CD4-positive, CD25-positive, alpha-beta regulatory T cell (primary cell): Measurements from ENCODE around the gene MAP3K3. TPM values are rescaled to one million over a fixed set of nuclear protein-coding genes. Genes with fewer than 3 reads are reported as not detected.

ENCODE experiments used
- ATAC-seq, 2 donors: fragments of 150-1000 bp; cut with Tn5 transposase; one replicate each; pipeline ENCODE4 v1.10.0; 2021; ENCODE audit warnings: low read depth in 2 of 2, moderate number of reproducible peaks in 2 of 2, moderate library complexity in 1 of 2
- DNase-seq, 3 donors: peaks; one replicate each; pipeline versions ENCODE4 v3.0.0 to v3.0.0-alpha.2; 2012 to 2022; ENCODE audit warnings: mixed read lengths in 1 of 3
- H3K27ac ChIP-seq: one replicate; pipeline ENCODE4 v1.7.0; 2013; ENCODE audit warnings: mild to moderate bottlenecking, low read length; ENCODE audit not compliant: insufficient read depth, poor library complexity, severe bottlenecking
- H3K27me3 ChIP-seq: one replicate; pipeline ENCODE4 v1.7.0; 2013; ENCODE audit warnings: low read length; ENCODE audit not compliant: control insufficient read depth, insufficient read depth
- H3K36me3 ChIP-seq: one replicate; pipeline ENCODE4 v1.7.0; 2013; ENCODE audit warnings: mild to moderate bottlenecking, low read length, moderate library complexity; ENCODE audit not compliant: control insufficient read depth, insufficient read depth
- H3K4me1 ChIP-seq: 2 replicates; pipeline ENCODE4 v1.7.0; 2013; ENCODE audit warnings: mild to moderate bottlenecking, low read length; ENCODE audit not compliant: insufficient read depth, control insufficient read depth, poor library complexity, severe bottlenecking
- H3K4me3 ChIP-seq: one replicate; pipeline ENCODE4 v1.7.0; 2013; ENCODE audit warnings: low read depth, mild to moderate bottlenecking, low read length, moderate library complexity
- H3K9me3 ChIP-seq, 2 experiments: 1 replicate in 1 of 2; 2 replicates in 1 of 2; pipeline ENCODE4 v1.7.0; 2013; ENCODE audit warnings: low read length in 2 of 2, mild to moderate bottlenecking in 1 of 2, moderate library complexity in 1 of 2; ENCODE audit not compliant: control insufficient read depth in 2 of 2
- H3K27ac Mint-ChIP-seq, 3 donors: one replicate each; pipeline ENCODE4 v1.8.0; 2020 to 2022; ENCODE audit warnings: mild to moderate bottlenecking in 3 of 3, mixed read lengths in 3 of 3, moderate library complexity in 2 of 3
- H3K27me3 Mint-ChIP-seq: one replicate; pipeline ENCODE4 v1.8.0; 2022; ENCODE audit warnings: mild to moderate bottlenecking, mixed read lengths
- H3K36me3 Mint-ChIP-seq: one replicate; pipeline ENCODE4 v1.8.0; 2020; ENCODE audit warnings: mixed read lengths
- H3K4me1 Mint-ChIP-seq, 4 donors: one replicate each; pipeline ENCODE4 v1.8.0; 2020 to 2022; ENCODE audit warnings: mixed read lengths in 4 of 4, mild to moderate bottlenecking in 1 of 4
- H3K4me3 Mint-ChIP-seq, 4 donors: one replicate each; pipeline ENCODE4 v1.8.0; 2020 to 2022; ENCODE audit warnings: mild to moderate bottlenecking in 4 of 4, mixed read lengths in 4 of 4, moderate library complexity in 3 of 4
- H3K9me3 Mint-ChIP-seq, 7 donors: one replicate each; pipeline ENCODE4 v1.8.0; 2020 to 2022; ENCODE audit warnings: mixed read lengths in 7 of 7, mild to moderate bottlenecking in 3 of 7, moderate library complexity in 2 of 7
- polyA plus RNA-seq, 4 donors: library from polyadenylated mRNA; unstranded; fragments of 300-500 nt; fragmentation: Illumina TruSeq; gene quantifications; one replicate each; pipeline ENCODE4 v1.2.3, GENCODE V29; 2021
- total RNA-seq: library from RNA; stranded (reverse); gene quantifications from one replicate; pipeline ENCODE4 v1.2.3, GENCODE V29; 2022

The MAP3K3 gene
- total and polyA plus RNA-seq, 5 donors from 2014 or later = 24.2 to 72.9 (median 28.8) TPM

DNA sequence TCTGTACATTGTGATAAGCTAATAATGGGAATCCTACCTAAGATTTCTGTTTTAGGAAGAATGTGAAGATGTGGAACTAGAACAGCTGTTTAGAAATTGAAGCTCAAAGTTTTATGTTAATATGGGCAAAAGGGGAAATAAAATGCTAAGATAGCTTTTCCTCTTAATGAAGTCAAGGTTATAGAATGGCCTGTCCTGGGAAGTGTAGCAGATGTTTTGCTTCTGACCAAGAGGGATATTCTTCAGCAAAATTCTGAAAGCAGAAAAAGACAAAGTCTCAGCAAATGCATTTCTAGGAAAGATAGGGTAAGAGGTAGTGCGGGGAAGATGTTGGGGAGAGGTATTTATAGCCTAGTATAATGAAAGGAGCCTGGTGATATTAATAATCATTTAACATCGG lies 13.1 kb downstream of the MAP3K3 start:
- Histone ChIP-seq H3K36me3 (peaks cover 65% of the 10 kb centered on the region), H3K4me3 (no peak overlapping the region), H3K4me1 (no peaks in the 10 kb centered on the region), H3K27ac (no peak overlapping the region), H3K9me3 (no peaks in the 10 kb centered on the region), H3K27me3 (no peaks in the 10 kb centered on the region)
- Mint-ChIP-seq H3K9me3 (no peaks in the 10 kb centered on the region), H3K27ac (peak overlapping the region in 1 of 3 donors; percentile 44), H3K4me1 (peaks cover 0 to 39% (median 29%) of the 10 kb centered on the region in 4 donors), H3K4me3 (no peak overlapping the region), H3K36me3 (peaks cover 35% of the 10 kb centered on the region), H3K27me3 (no peaks in the 10 kb centered on the region)
- ATAC-seq (no peak), DNase-seq (no peak)

DNA sequence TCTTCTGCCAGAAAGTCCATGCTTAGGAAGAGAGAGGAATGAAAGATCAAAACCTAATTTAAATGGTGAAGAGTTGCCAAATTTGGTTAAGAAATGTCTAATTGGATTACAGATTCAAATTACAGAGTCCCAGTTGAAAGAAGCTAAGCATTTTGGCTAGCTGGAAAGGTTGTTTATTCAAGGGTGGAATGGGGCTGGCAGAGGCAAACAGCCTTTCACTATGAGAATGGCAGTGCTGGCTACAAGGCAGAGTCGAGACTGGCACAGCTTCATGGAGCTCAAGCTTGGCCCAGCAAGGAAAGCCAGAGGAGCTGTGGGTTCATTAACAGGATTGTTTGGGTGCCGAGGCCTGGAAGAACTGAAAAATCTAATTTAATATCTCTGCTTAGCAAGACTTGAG lies 13.6 kb downstream of the MAP3K3 start:
- Mint-ChIP-seq H3K4me1 (peaks cover 0 to 37% (median 27%) of the 10 kb centered on the region in 4 donors), H3K27me3 (no peaks in the 10 kb centered on the region), H3K9me3 (no peaks in the 10 kb centered on the region), H3K27ac (peak overlapping the region in 1 of 3 donors; percentile 75), H3K4me3 (no peak overlapping the region), H3K36me3 (peaks cover 38% of the 10 kb centered on the region)
- H3K27ac ChIP-seq = no peak overlapping the region
- DNase-seq (no peak), ATAC-seq (no peak)
- peaks cover 65% of the 10 kb centered on the region for H3K36me3 ChIP-seq
- no peak overlapping the region for H3K4me3 ChIP-seq
- no peaks in the 10 kb centered on the region for H3K27me3 ChIP-seq
- H3K4me1 ChIP-seq = no peaks in the 10 kb centered on the region
- H3K9me3 ChIP-seq = no peaks in the 10 kb centered on the region

DNA sequence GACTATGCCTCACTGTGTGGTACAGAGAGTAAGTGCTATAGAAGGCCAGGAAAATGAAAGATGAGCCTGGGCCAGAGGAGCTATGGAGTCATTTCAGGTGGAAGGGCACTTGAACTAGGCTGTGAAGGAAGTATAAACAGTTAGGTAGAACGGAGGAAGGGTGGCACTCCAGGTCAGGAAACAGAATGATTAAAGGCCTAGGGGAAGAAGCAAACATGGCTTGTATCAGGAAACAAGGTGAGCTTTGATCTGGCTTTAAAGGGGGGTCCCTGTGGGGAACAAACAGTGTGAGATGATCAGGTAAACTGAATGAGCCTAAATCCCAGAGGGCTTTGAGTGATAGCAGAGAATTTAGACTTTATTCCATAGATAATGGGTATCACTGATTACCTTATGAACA lies 16.9 kb downstream of the MAP3K3 start:
- Histone ChIP-seq H3K4me1 (no peaks in the 10 kb centered on the region), H3K27me3 (no peaks in the 10 kb centered on the region), H3K9me3 (no peaks in the 10 kb centered on the region), H3K36me3 (peaks cover 44% of the 10 kb centered on the region), H3K4me3 (no peak overlapping the region), H3K27ac (no peak overlapping the region)
- no peaks in the 10 kb centered on the region for H3K9me3 Mint-ChIP-seq
- no peak for ATAC-seq
- H3K27me3 Mint-ChIP-seq = no peaks in the 10 kb centered on the region
- DNase-seq = peak in 1 of 3 donors; percentile 15
- H3K27ac Mint-ChIP-seq = peak overlapping the region in 2 of 3 donors; percentile 75 to 86
- no peak overlapping the region for H3K4me3 Mint-ChIP-seq
- peaks cover 31% of the 10 kb centered on the region for H3K36me3 Mint-ChIP-seq
- peaks cover 3 to 25% (median 15%) of the 10 kb centered on the region in 4 donors for H3K4me1 Mint-ChIP-seq

DNA sequence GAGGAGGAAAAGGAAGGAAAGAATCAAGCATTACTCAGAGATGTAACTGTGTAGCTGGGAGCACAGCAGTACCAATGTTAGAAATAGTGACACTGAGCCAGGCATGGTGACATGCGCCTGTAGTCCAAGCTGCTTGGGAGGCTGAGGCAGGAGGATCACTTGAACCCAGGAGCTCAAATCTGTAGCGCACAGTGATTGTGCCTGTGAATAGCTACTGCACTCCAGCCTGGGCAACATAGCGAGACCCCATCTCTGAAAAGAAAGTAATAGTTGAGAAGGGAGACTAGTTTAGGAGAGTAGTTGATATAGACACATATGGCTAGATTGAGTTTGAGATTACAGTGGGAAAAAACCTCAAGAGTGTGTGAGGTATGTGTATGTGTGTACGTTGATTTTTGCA lies 17.8 kb downstream of the MAP3K3 start:
- no peaks in the 10 kb centered on the region for H3K4me1 ChIP-seq
- H3K4me1 Mint-ChIP-seq = peaks cover 8 to 27% (median 14%) of the 10 kb centered on the region in 4 donors
- no peak overlapping the region for H3K4me3 Mint-ChIP-seq
- H3K27ac ChIP-seq = no peak overlapping the region
- H3K9me3 Mint-ChIP-seq = no peaks in the 10 kb centered on the region
- no peak overlapping the region for H3K4me3 ChIP-seq
- DNase-seq = no peak
- no peak for ATAC-seq
- peaks cover 35% of the 10 kb centered on the region for H3K36me3 ChIP-seq
- H3K27me3 ChIP-seq = no peaks in the 10 kb centered on the region
- peak overlapping the region in 2 of 3 donors; percentile 14 to 86 for H3K27ac Mint-ChIP-seq
- no peaks in the 10 kb centered on the region for H3K9me3 ChIP-seq
- peaks cover 26% of the 10 kb centered on the region for H3K36me3 Mint-ChIP-seq
- H3K27me3 Mint-ChIP-seq = no peaks in the 10 kb centered on the region

DNA sequence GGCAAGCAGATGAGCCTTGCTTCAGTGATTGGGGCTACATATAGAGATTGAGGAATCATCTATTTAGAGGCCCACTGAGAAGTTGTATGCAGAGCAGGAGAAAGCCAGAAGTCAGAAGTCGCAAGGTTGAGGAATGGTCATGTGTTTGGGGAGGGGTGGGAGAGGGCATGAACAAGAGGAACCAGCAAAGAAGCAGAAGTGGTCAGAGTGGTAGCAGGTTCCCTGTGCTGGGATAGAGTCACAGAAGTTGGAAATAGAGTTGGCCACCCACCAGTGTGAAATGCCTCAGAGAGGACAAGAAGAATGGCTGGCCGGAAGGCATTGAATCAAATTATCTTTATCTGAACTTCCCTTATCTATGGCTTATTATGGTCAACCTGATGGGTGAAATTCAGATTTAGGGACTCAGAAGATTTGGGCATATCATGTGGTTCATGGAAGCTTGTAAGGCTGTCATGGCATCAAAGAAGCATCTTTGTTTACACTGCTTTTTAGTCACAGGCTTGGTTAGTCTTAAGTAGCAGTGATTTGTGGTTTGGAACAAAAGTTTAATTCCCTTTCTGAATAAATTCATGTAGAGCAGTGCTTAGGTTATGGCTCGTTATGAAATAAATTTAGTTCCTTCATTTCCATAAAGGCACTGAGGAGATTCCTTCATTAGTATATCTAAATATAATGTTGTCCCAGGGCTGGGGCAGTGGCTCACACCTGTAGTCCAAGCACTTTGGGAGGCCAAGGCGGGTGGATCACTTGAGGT lies 19.7 kb downstream of the MAP3K3 start:
- H3K9me3 Mint-ChIP-seq = no peaks in the 10 kb centered on the region
- H3K4me3 ChIP-seq = no peak overlapping the region
- ATAC-seq (no peak), DNase-seq (no peak)
- no peak overlapping the region for H3K4me3 Mint-ChIP-seq
- no peaks in the 10 kb centered on the region for H3K9me3 ChIP-seq
- H3K36me3 Mint-ChIP-seq = peaks cover 28% of the 10 kb centered on the region
- peak overlapping the region in 2 of 3 donors; percentile 62 to 68 for H3K27ac Mint-ChIP-seq
- no peaks in the 10 kb centered on the region for H3K4me1 ChIP-seq
- peaks cover 12 to 40% (median 20%) of the 10 kb centered on the region in 4 donors for H3K4me1 Mint-ChIP-seq
- H3K36me3 ChIP-seq = peaks cover 33% of the 10 kb centered on the region
- H3K27me3 ChIP-seq = no peaks in the 10 kb centered on the region
- no peaks in the 10 kb centered on the region for H3K27me3 Mint-ChIP-seq
- H3K27ac ChIP-seq = no peak overlapping the region

DNA sequence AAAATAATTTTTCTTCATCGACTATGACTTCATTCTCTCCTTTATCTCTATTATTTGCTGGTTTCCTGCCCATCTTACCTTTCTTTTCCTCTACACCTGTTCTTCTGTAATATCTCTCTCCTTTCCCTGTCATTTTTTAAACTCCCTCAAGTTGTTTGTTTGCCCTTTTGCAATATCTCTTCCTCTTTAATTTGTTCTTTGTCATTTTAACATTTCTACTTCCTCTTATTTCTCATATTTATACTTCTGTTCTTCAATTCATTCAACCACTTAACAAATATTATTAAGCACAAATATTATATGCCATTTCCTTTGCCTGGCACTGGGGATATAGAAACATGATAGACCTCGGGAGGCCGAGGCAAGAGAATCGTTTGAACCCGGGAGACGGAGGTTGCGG lies 22.6 kb downstream of the MAP3K3 start:
- H3K36me3 Mint-ChIP-seq = peaks cover 27% of the 10 kb centered on the region
- no peaks in the 10 kb centered on the region for H3K27me3 ChIP-seq
- no peaks in the 10 kb centered on the region for H3K27me3 Mint-ChIP-seq
- H3K4me3 Mint-ChIP-seq = no peak overlapping the region
- H3K9me3 Mint-ChIP-seq = no peaks in the 10 kb centered on the region
- H3K9me3 ChIP-seq = no peaks in the 10 kb centered on the region
- ATAC-seq (no peak), DNase-seq (no peak)
- H3K4me1 Mint-ChIP-seq = peaks cover 17 to 41% (median 28%) of the 10 kb centered on the region in 4 donors
- H3K36me3 ChIP-seq = peaks cover 26% of the 10 kb centered on the region
- no peak overlapping the region for H3K27ac Mint-ChIP-seq
- H3K4me1 ChIP-seq = peaks cover 6% of the 10 kb centered on the region
- no peak overlapping the region for H3K4me3 ChIP-seq
- H3K27ac ChIP-seq = no peak overlapping the region

DNA sequence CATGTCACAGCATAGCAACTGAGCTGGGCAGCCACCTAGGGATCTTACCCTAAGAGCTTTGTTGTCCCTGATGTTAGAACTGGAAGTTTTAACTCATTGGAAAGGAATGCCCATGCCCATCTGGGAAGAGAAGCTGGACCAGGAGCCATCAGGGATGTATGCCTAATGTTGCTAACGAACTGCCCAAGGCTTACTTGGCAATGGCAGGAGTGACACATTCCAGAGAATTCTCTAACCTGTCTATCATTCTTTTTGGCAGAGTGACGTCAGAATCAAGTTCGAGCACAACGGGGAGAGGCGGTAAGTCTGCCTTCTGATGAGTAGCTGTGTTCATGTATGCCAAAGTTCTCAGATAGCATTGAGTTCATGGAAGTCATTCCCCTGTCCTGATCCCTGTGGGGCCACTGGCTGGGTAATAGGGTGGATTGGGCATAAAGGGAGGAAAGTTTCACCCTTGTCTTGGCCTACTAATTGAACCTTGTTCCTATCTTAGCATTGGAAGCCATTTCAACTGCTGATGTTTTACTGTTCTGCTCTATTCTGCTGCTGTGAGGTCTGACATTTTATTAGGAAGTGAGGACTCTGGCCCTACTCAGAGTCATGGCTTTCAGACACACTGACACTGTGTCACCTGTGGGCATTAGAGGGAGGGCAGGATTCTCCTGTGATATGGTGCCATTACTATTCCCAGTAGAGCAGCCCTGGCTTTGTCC lies 23.7 kb downstream of the MAP3K3 start:
- Histone ChIP-seq H3K4me3 (no peak overlapping the region), H3K4me1 (peaks cover 8% of the 10 kb centered on the region), H3K36me3 (peaks cover 30% of the 10 kb centered on the region), H3K27me3 (no peaks in the 10 kb centered on the region), H3K27ac (no peak overlapping the region), H3K9me3 (no peaks in the 10 kb centered on the region)
- Mint-ChIP-seq H3K4me3 (no peak overlapping the region), H3K4me1 (peaks cover 18 to 38% (median 29%) of the 10 kb centered on the region in 4 donors), H3K27me3 (no peaks in the 10 kb centered on the region), H3K9me3 (no peaks in the 10 kb centered on the region), H3K27ac (peak overlapping the region in 2 of 3 donors; percentile 59 to 75), H3K36me3 (peaks cover 24% of the 10 kb centered on the region)
- ATAC-seq (no peak), DNase-seq (no peak)
